Mesenchymal stem cell (in vitro differentiated cells and primary cell): ENCODE measurements around the gene LMF1.
"Not testable (repeated sequence)": the region's sequence is repeated elsewhere in the genome, so short reads cannot be mapped to it uniquely, and the experiment has no call there.

Experiments used
- DNase-seq: peaks from one replicate; pipeline ENCODE4 v3.0.0-alpha.2; 2013
- H2AFZ ChIP-seq: one replicate; pipeline ENCODE4 v1.6.1; 2013; ENCODE audit warnings: low read depth, mild to moderate bottlenecking, control low read depth, inconsistent platforms, low read length, moderate library complexity
- H2AK5ac ChIP-seq: 2 replicates; pipeline ENCODE4 v1.6.1; 2013; ENCODE audit warnings: low read length, moderate library complexity, mild to moderate bottlenecking, inconsistent platforms; ENCODE audit not compliant: severe bottlenecking
- H2BK120ac ChIP-seq: one replicate; pipeline ENCODE4 v1.6.1; 2013; ENCODE audit warnings: low read depth, mild to moderate bottlenecking, inconsistent platforms, low read length, moderate library complexity
- H2BK12ac ChIP-seq, 2 experiments: one replicate each; pipeline ENCODE4 v1.6.1; 2013; ENCODE audit warnings: inconsistent platforms in 2 of 2, low read length in 2 of 2, mild to moderate bottlenecking in 2 of 2, moderate library complexity in 2 of 2, control low read depth in 1 of 2
- H2BK15ac ChIP-seq: one replicate; pipeline ENCODE4 v1.6.1; 2013; ENCODE audit warnings: mild to moderate bottlenecking, low read depth, inconsistent platforms; ENCODE audit not compliant: poor library complexity, severe bottlenecking
- H2BK5ac ChIP-seq: 2 replicates; pipeline ENCODE4 v1.6.1; 2013; ENCODE audit warnings: low read depth, mild to moderate bottlenecking, low read length, control low read depth, inconsistent platforms; ENCODE audit not compliant: poor library complexity, severe bottlenecking
- H3K14ac ChIP-seq, 2 experiments: one replicate each; pipeline ENCODE4 v1.6.1; 2013; ENCODE audit warnings: inconsistent platforms in 2 of 2, low read length in 2 of 2, control low read depth in 1 of 2, mild to moderate bottlenecking in 1 of 2, moderate library complexity in 1 of 2
- H3K18ac ChIP-seq, 2 experiments: one replicate each; pipeline ENCODE4 v1.6.1; 2013; ENCODE audit warnings: inconsistent platforms in 2 of 2, low read length in 2 of 2, control low read depth in 1 of 2, low read depth in 1 of 2, mild to moderate bottlenecking in 1 of 2
- H3K23ac ChIP-seq, 2 experiments: one replicate each; pipeline ENCODE4 v1.6.1; 2013; ENCODE audit warnings: inconsistent platforms in 2 of 2, low read length in 2 of 2, mild to moderate bottlenecking in 2 of 2, moderate library complexity in 2 of 2, control low read depth in 1 of 2
- H3K27ac ChIP-seq: 2 replicates; pipeline ENCODE4 v1.5.1; 2013; ENCODE audit warnings: mild to moderate bottlenecking, moderate library complexity, low read length, control low read depth, inconsistent platforms; ENCODE audit not compliant: poor library complexity, severe bottlenecking
- H3K27me3 ChIP-seq, 2 experiments: 2 replicates each; pipeline versions ENCODE4 v1.6.1 to v1.7.0; 2013; ENCODE audit warnings: low read length in 2 of 2, mild to moderate bottlenecking in 2 of 2, moderate library complexity in 2 of 2, control low read depth in 1 of 2, inconsistent platforms in 1 of 2; ENCODE audit not compliant: control insufficient read depth in 1 of 2, insufficient read depth in 1 of 2
- H3K36me3 ChIP-seq, 2 experiments: 2 replicates each; pipeline versions ENCODE4 v1.6.1 to v1.7.0; 2013; ENCODE audit warnings: low read length in 2 of 2, control low read depth in 1 of 2, inconsistent platforms in 1 of 2, low read depth in 1 of 2, mild to moderate bottlenecking in 1 of 2; ENCODE audit not compliant: insufficient read depth in 2 of 2, control insufficient read depth in 1 of 2
- H3K4ac ChIP-seq, 2 experiments: one replicate each; pipeline ENCODE4 v1.6.1; 2013; ENCODE audit warnings: inconsistent platforms in 2 of 2, low read length in 2 of 2, mild to moderate bottlenecking in 2 of 2, moderate library complexity in 2 of 2, control low read depth in 1 of 2, low read depth in 1 of 2
- H3K4me1 ChIP-seq: 2 replicates; pipeline ENCODE4 v1.6.1; 2013; ENCODE audit warnings: low read depth, low read length, control low read depth; ENCODE audit not compliant: control insufficient read depth, insufficient read depth
- H3K4me2 ChIP-seq: 2 replicates; pipeline ENCODE4 v1.6.1; 2013; ENCODE audit warnings: low read length, mild to moderate bottlenecking, inconsistent platforms; ENCODE audit not compliant: poor library complexity, severe bottlenecking
- H3K4me3 ChIP-seq, 2 experiments: 2 replicates each; pipeline versions ENCODE4 v1.5.1 to v1.7.0; 2013; ENCODE audit warnings: low read length in 2 of 2, mild to moderate bottlenecking in 2 of 2, control low read depth in 1 of 2, low read depth in 1 of 2; ENCODE audit not compliant: insufficient read depth in 1 of 2
- H3K79me1 ChIP-seq: replicated peaks from 2 replicates; pipeline ENCODE4 v1.6.1; 2013; ENCODE audit warnings: mild to moderate bottlenecking, control low read depth, low read length, inconsistent platforms; ENCODE audit not compliant: poor library complexity, severe bottlenecking
- H3K9ac ChIP-seq: 2 replicates; pipeline ENCODE4 v1.7.0; 2013; ENCODE audit warnings: mild to moderate bottlenecking, low read length, moderate library complexity
- H3K9me3 ChIP-seq: 2 replicates; pipeline ENCODE4 v1.7.0; 2013; ENCODE audit warnings: mild to moderate bottlenecking, low read length; ENCODE audit not compliant: control insufficient read depth
- H4K8ac ChIP-seq: one replicate; pipeline ENCODE4 v1.6.1; 2013; ENCODE audit warnings: inconsistent platforms, mild to moderate bottlenecking, low read length, moderate library complexity
- H4K91ac ChIP-seq: one replicate; pipeline ENCODE4 v1.6.1; 2013; ENCODE audit warnings: mild to moderate bottlenecking, low read length, inconsistent platforms
- WGBS: methylation state at CpG from one replicate; pipeline ENCODE4 v1.1.7; 2013; ENCODE audit warnings: mixed read lengths; 5-methylcytosine and 5-hydroxymethylcytosine counted together

Gene LMF1

DNA sequence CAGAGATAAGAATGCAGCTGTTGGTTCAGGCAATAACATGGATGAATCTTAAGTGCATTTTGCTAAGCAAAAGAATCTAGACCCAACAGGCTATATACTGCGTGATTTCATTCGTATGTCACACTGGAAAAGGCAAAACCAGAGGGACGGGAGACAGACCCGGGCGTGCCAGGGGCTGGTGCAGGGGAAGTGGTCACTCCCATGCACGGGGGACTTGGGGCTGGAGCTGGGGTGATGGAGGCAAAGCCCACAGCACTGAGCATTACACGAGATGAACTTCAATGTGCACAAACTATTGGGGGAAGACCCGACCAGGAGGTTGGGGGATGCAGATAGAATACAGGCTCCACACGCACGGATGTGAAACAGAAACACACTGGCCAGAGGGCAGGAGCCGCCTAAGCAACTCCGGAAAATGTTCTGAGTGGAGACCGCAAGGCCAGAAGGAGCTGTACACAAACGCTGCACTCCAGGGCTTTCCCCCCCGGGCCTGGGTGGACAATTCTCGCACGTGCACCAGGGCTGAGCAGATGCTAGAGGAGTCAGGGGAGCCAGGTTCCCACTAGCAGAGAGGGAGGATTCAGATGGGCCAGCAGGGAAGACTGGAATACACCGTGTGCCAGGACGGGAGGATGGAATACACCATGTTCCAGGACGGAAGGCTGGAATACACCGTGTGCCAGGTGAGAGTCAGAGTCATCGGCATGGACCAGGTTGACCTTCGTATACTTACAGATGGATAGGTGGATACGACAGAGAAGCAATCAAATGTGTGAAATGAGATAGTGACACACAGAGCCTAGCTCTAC is 11.3 kb downstream of the LMF1 start:
- Histone ChIP-seq H3K18ac (no peak overlapping the region), H3K4me1 (no peaks in the 10 kb centered on the region), H3K4me2 (no peak overlapping the region), H2AK5ac (no peak overlapping the region), H3K36me3 (peaks cover under 1 to 3% of the 10 kb centered on the region in 2 experiments), H3K9ac (no peak overlapping the region), H3K23ac (no peak overlapping the region), H2BK120ac (no peak overlapping the region), H4K91ac (no peak overlapping the region), H3K4ac (no peak overlapping the region), H2BK15ac (no peak overlapping the region), H3K4me3 (no peak overlapping the region), H2BK5ac (no peak overlapping the region), H3K14ac (no peak overlapping the region), H4K8ac (no peak overlapping the region), H3K9me3 (peaks cover 5% of the 10 kb centered on the region), H3K79me1 (peaks cover 1% of the 10 kb centered on the region), H3K27ac (no peak overlapping the region), H3K27me3 (no peaks in the 10 kb centered on the region), H2BK12ac (no peak overlapping the region), H2AFZ (no peak overlapping the region)
- no peak for DNase-seq
- 84% methylated on average over 24 of the region's 24 CpGs for WGBS

DNA sequence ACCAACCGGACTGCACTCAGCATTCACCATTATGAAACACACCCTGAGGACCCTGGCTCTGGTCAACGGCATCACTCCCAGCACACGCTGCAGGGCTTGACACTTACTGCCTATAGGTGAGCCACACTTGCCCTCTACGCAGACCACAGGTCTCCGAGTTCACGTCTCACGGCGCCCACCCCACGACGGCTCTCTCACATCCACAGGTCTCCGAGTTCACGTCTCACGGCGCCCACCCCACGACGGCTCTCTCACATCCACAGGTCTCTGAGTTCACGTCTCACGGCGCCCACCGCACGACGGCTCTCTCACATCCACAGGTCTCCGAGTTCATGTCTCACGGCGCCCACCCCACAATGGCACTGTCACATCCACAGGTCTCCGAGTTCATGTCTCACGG is 15.0 kb downstream of the LMF1 start:
- H3K23ac ChIP-seq, H2BK120ac ChIP-seq, H3K4me1 ChIP-seq, H2AK5ac ChIP-seq, H3K27ac ChIP-seq, H3K27me3 ChIP-seq, H2BK15ac ChIP-seq, H3K4me2 ChIP-seq, H4K91ac ChIP-seq, H3K9me3 ChIP-seq, H3K9ac ChIP-seq, H3K4ac ChIP-seq, H4K8ac ChIP-seq, H3K4me3 ChIP-seq, DNase-seq, H3K18ac ChIP-seq, H2BK5ac ChIP-seq, H2AFZ ChIP-seq, H3K79me1 ChIP-seq, H2BK12ac ChIP-seq, H3K14ac ChIP-seq: not testable (repeated sequence)
- WGBS = 94% methylated on average over 18 of the region's 27 CpGs
- peaks cover 9 to 15% of the 10 kb centered on the region in 2 experiments for H3K36me3 ChIP-seq

DNA sequence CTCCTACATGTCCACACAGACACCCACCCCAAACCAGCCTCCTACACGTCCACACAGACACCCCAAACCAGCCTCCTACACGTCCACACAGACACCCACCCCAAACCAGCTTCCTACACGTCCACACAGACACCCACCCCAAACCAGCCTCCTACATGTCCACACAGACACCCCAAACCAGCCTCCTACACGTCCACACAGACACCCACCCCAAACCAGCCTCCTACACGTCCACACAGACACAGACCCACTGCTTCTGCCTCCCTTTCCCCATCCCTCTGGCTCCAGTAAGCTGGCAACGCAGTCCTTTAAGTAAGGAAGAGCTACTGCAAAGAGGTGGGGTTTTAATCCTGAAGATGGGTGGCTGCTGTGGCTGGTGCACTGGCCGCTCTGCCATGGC is 17.0 kb downstream of the LMF1 start:
- not testable (repeated sequence) for H3K4me3 ChIP-seq, H2BK120ac ChIP-seq, H3K79me1 ChIP-seq, H3K14ac ChIP-seq, H2AK5ac ChIP-seq, H3K4me2 ChIP-seq, H2AFZ ChIP-seq, H2BK15ac ChIP-seq, H3K9ac ChIP-seq, H3K4me1 ChIP-seq, H3K23ac ChIP-seq, H3K27ac ChIP-seq, H2BK5ac ChIP-seq, H2BK12ac ChIP-seq, H4K91ac ChIP-seq, H3K18ac ChIP-seq, H3K27me3 ChIP-seq, DNase-seq, H4K8ac ChIP-seq, H3K9me3 ChIP-seq, H3K4ac ChIP-seq
- peaks cover 9 to 15% of the 10 kb centered on the region in 2 experiments for H3K36me3 ChIP-seq
- 100% methylated on average over 2 of the region's 7 CpGs for WGBS

DNA sequence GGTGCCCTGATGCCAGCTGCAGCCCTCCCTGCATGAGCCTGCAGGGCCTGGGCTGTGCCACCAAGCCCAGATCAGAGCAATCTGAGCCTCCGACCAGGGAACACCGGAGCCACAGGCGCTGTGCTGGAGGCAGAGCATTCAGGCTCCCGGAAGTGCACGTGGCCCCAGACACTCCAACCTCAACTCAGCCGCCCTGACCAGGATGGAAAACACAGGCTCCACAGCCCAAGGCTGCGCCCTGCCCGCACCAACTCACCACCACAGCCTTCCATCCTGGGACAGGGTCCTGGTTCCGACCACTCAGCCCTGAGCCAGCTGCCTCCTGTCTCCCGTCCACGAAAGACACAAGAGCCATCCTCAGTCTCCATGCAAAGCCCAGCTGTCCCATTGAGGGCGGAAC is 18.5 kb downstream of the LMF1 start:
- no peak for DNase-seq
- Histone ChIP-seq H2AK5ac (no peak overlapping the region), H3K23ac (no peak overlapping the region)

More for the DNA sequence above, 18.5 kb downstream of the LMF1 start:
- H3K36me3 ChIP-seq = peaks cover 9 to 15% of the 10 kb centered on the region in 2 experiments
- H3K4me1 ChIP-seq = no peaks in the 10 kb centered on the region
- H2AFZ ChIP-seq = no peak overlapping the region
- H3K4me2 ChIP-seq = no peak overlapping the region
- H4K91ac ChIP-seq = no peak overlapping the region
- H2BK120ac ChIP-seq = no peak overlapping the region
- no peak overlapping the region for H3K9ac ChIP-seq
- H3K4me3 ChIP-seq = no peak overlapping the region
- no peaks in the 10 kb centered on the region for H3K79me1 ChIP-seq
- no peak overlapping the region for H3K18ac ChIP-seq
- no peak overlapping the region for H3K27ac ChIP-seq
- H2BK12ac ChIP-seq = no peak overlapping the region
- no peak overlapping the region for H3K14ac ChIP-seq
- H2BK5ac ChIP-seq = no peak overlapping the region
- H2BK15ac ChIP-seq = no peak overlapping the region
- 85% methylated on average over 11 of the region's 12 CpGs for WGBS
- H3K9me3 ChIP-seq = peaks cover 5% of the 10 kb centered on the region
- H4K8ac ChIP-seq = no peak overlapping the region
- H3K27me3 ChIP-seq = no peaks in the 10 kb centered on the region
- H3K4ac ChIP-seq = no peak overlapping the region
